Activated effector memory CD4-positive, alpha-beta T cell treated with Interleukin-2 at 50 U/mL for 16 hours (primary cell): ENCODE results near the gene MAPKAP1.

Experiments used
- DNase-seq: peaks from one replicate; pipeline ENCODE4 v3.0.0-alpha.2; 2020

Gene MAPKAP1

DNA sequence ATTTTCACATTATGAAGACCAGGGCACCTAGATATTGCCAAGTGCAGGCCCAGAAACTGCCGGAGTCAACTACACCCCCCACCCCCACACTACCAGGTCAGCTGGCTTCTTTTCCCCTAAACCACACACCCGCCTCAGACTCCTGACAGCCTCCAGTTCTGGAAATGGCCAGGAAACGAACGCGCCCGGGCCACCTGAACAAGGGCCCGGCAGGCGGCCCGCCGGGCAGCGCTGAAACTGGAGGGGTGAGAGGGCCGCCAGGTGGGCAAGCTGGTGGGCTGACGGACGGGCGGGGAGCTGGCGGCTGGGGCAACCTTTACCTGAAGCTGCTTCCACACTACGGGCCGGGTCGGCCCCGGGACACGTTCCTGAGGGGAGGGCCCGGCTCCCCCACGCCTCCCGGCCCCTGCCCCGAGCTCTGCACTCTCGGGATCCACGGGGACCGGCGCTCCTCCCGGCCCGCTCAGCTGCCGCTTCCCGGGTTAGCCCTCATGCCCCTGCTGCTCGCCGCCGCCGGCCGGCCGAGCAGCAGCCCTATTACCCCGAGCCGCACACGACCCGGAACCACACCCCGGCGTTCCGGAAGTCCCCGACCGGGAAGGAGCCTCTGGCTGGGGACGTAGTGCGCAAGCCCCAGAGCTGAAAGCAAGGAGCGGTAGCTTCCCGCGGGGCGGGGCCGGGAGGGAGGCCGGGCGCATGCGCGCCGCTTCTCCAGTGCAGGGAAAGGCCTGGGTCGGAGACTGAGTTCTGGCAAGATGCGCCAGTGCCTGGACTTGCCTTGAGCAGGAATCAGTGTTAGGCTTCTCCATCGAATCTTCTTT, at the start of gene MAPKAP1:
Gene MAPKAP1 (minus strand): TSS at position 558 of the 821 bp plus-strand sequence. CDS start 34,634 bp downstream, outside the sequence.
- peak; percentile 90 for DNase-seq

DNA sequence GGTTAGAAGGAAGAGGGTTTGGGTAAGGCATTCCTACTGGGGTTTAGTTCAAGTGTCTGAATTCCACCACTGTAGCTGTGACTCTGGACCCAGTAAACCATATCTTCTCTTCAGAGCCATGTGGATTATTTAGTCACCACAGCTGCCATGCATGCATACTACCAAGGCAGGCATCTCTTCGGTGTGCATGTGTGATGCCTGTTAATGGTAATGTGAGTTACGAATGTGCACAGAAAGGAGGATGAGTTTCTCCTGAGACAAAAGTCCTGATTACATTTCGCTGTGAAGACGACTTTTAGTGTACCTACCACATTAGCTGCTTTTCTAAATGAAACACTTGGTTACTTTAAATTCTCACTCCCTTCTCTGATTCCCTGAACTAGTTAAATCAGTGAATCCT, 49.5 kb upstream of the MAPKAP1 start:
- no peak for DNase-seq

DNA sequence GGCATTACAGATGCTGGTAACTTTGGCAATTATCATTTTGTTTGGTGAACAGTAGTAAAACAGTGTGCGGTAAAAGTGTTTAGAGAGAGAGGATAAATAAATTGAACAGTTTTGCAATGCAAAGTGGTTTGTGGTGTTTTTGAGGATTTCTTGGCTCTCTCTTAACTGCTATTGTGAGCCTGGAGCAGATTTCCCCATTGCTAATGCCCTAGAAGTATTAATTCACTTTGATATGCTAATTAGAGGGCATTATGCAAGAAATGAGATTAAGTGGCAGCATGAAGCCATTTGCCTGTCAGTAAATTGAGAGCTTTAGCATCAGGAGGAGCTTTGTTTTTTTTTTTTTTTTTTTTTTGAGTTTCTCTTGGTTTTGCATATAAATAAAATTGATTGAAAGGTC, 48.3 kb upstream of the MAPKAP1 start:
- no peak for DNase-seq

DNA sequence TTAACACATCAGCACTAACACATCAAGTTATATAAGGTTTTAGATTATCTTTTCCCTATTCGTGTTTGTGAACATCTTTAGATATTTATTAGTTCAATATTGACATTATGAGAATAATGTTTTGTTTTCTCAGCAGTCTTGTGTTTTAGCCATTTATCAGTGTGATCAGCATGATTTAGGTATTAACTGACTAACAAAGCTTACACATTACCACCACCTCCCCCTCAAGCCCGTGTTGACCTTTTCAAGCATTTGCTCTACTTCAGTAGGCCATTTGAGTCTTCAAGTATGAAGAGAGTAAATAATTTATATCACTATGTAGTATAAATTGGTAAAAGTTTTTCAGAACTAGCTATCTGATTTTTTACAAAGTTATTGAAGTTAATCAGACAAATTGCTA, 47.1 kb upstream of the MAPKAP1 start:
- no peak for DNase-seq

DNA sequence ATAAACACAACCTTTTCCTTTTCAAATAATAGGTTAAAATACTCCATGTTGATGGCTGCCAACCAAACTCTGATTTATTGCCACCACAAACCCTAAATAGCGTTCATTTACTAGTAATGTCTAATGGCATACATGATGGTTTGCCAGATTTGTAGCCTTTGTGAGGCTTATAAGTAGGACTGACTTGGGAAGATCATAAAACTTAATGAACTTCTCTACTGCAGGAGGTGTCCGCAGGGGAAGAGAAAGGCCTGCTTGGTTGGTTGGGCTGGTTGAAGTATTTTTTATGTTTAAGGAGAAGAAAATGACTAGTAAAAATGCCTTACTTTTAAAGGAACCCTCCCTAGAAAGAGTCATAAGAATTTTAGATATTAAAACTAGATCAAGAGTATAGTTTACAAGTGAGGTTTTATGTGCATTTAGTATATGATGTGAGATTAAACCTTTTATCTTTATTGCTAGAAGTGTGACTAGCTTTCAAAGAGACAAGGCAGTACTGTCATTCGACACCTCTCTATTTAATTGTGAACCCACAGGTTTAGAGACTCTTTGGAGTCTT, 45.1 kb upstream of the MAPKAP1 start:
- no peak for DNase-seq

DNA sequence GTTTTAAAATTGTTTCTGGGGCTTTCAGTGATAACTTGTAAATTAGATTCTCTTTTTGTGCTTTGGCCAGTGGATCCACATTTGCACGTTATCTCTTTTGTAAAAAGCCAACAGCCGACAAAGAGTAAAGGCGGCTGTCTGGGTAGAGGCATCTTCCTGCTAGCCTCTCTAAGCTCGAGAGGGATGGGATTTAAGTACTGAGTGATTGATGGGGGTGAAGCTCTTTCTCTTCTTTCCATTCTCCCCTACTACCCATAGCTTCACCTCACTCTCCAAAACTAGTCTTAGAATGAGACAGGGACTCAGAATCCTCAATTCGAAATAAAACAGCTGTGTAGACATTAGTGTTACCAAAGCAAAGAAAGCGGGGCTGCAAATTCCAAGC, 43.6 kb upstream of the MAPKAP1 start:
- DNase-seq, result no peak

DNA sequence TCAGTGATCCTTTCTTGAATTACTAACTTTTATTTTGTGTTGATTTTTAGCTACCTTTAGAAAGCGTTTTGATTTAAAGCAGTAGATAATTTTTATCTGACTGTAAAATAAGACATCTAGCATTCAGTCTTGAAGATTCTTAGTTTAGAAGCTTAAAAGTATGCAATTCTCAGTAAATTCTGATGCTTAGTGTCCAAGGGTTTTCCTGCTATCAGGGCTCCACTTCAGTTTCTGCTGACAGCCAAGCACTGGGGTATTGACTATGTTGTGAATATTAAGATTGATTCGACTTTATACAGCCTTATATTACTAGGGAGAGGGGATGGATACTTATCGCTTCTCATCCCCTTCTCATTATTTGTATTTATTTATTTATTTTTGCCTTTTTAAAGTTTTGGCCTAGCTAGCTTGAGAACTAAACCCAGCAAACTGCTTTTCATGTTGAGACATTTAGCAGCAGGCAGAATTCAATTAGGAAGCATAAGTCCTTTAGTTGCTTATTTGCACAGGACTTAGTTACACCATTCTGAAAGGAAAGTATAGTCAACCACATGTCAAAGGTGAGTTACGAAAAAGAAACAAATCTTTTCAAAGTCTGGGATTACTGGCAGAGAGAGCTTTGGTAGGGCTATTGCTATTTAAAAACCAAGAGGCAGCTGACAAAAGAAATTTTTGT, 43.1 kb upstream of the MAPKAP1 start:
- no peak for DNase-seq

DNA sequence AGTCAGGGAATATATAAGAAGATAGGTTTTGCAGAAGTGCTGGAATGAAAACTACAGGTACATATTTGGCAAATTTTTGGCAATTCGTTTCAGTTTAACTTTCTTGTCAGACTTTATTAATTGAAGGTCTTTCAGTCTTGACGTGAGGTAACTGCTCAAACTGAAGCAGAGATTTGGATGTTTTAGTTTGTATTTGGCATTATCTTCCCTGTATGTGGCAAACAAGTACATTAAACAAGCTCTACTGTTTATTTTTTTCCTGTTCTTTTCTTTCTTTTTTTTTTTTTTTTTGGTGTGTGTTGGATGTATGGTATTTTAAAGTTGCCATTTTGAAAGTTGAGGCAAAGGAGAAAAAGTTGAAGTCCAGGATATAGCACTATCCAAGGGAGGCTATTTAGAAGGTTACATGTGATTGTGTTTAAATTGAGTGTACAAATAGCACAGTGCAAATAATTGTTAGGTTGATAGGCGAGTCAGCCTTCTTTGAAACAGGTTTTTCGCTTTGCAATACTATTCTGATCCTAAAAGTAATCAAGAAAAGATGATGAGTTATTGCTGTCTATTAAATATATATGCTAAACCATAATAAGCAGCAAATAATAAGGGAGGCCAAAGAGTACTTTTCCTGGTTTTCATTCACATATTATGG, 42.4 kb upstream of the MAPKAP1 start:
- no peak for DNase-seq

DNA sequence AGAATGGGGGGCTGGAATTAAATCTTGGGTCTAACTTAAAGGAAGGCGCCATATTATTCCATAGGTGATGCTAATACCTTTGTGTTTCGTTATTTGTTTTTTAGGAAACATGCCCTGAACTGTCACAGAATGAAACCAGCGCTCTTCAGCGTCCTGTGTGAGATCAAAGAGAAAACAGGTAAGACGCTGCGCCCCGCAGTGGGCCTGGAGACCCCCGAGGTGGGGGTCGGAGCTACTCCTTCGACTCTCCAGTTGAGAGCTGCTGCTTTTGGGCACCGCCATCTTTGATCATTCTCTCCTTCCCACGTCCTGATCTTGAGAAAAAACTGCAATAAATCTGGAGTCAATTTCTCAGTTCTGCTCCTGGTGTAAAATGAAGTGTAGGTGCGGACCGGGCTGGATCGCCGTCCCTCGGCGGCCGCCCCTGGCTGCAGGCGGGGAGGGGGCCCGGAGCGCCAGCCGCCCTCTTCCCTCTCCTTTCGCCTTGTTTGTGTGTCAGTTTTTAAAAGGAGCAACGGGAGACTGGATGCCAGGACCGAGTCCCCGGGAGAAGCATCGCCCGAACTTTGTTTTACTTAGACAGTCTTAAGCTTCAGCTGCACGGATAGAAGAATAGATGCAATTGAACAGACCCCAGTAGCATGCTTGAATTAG, 41.6 kb upstream of the MAPKAP1 start:
- DNase-seq, result no peak

DNA sequence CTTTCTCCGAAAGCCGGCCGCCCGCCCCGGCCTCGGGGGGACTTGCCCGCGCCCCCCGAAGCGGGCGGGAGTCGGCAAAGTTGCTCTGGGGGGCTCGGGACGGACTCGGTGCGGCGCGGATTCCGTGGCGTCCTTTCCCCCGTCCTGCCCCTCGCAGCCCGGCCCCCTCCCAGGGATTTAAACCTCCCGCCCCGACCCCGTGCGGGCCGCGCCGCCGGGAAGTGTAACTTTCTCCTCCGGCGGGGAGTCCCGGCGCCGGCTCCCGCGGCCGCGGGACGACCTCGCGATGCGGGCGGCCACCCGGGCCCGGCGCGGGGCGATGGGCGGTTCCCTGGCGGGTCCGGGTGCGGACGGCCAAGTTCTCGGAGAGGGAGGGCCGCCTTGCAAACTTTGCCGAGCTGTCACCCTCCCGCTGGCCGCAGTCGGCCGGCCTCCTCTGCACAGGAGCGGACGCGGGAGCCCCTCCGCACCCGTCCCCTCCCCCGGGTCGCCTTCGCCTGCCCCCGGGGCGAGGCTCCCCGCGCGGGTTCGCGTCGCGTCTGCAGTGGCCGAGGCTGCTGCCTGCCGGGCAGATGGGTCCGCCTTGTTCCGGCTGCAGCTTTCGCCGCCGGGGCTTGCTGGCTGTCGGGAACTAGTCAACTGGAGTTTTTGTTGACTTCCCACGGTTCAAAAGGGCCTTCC, 40.9 kb upstream of the MAPKAP1 start:
- peak; percentile 13 for DNase-seq

DNA sequence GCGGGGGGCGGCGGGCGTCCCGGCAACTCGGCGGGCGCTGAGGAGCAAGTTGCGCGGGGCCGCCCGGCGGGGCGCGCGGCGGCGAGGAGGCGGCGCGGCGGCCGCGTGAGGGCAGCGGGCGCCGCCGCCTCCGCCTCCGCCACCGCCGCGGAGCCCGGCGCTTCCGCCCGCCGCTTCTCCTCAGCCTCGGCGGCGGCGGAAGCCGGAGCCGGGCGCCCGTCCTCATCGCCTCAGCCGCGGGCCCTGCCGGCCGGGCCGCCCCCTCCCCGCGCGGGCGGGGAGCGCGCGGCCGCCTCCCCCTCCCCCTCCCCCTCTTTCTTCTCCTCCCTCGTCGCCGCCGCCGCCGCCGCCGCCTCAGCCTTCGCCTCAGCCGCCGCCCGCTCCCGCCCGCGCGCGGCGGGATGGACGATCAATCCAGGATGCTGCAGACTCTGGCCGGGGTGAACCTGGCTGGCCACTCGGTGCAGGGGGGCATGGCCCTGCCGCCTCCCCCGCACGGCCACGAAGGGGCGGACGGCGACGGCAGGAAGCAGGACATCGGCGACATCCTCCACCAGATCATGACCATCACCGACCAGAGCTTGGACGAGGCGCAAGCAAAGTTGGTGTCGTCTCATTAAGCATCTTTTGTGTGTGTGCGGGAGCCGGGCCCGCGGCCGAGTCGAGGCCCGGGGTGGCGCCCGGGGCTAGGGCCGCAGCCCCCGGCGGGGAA, 40.2 kb upstream of the MAPKAP1 start, which contains the start of gene PBX3:
Gene PBX3 (plus strand): TSS at position 321 of the 712 bp plus-strand sequence.
- peak; percentile 36 for DNase-seq

DNA sequence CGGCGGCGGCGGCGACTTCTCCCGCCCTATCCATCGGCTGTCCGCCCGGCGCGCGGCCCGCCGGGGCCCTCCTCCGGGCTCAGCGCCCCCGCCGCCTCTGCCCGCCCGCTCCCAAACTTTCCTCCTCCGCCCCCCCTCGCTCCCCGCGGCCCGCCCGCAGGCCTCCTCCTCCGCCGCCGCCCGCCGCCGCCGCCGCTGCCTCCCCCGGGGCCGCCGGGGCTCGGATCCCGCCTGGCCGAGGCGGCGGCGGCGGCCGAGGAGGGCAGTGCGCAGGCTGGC, 39.7 kb upstream of the MAPKAP1 start:
- no peak for DNase-seq

DNA sequence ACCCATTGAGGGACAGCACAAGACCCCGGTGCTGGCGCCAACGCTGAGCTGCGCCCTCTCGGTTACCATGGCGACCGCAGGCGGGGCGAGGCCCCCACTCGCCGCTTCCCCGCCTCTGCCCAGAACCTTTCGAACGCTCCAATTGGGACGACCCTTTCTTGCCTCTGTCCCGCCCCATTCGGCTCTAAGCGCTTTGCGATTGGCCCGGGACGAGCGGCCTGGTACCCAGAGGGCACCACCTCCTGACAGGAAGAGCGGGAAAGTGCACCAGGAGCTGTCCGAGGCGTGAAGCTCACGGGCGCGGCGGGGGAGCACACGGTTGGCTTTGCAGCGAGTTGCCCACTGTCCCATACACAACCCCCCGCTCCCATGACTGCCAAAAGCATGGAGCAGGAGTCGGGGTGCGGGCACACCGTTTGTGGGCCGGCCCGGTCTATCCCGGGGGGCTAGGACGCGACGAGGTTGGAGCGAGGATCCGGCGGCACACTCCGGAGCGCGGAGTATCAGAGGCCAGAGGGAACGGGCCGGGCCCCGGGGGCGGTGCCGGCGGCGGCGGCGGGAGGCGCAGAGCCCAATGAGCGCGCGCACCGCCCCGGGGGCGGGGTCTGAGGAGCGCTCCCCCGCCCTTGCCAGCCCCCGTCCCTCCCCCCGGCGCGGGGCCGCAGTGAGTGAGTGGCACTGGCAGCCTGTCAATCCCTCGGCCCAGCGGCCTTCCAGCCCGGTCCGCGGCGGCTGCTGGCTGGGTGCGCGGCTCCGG, 39.2 kb upstream of the MAPKAP1 start:
- DNase-seq, result peak; percentile 89

DNA sequence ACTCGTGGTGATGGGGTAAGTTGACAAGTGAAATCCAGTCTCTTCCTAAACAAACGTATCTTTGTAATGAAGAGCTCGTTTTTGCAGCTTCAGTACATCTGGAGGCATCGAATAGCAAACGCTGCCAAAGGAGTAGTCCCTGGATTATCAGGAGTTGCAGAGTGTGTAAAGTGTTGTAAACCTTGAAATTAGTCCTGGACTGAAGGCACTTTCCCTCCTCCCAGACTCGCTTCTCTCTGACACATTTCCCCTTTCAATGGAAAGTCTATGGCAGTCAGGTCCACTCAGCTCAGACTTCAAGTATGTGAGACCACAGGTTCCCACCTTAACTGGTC, 38.6 kb upstream of the MAPKAP1 start:
- no peak for DNase-seq

DNA sequence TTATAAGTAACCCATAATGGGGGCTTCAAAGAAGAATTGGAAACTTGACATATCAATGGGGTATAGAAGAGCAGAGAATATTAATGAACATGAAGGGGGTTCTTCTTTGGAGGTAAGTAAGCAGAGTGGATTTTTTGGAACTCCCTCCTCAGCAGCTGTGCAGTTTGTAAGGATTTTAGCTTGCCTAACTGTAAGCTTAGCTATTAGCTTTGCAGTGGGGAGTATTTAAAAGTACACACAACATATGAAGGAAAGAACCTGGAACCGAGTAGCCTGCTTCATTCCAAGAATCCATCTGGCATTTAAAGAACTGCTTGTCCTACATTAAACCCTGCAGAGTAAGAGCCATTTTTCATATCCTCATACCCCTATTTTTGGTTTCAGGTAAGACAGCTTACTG, 38.0 kb upstream of the MAPKAP1 start:
- no peak for DNase-seq

DNA sequence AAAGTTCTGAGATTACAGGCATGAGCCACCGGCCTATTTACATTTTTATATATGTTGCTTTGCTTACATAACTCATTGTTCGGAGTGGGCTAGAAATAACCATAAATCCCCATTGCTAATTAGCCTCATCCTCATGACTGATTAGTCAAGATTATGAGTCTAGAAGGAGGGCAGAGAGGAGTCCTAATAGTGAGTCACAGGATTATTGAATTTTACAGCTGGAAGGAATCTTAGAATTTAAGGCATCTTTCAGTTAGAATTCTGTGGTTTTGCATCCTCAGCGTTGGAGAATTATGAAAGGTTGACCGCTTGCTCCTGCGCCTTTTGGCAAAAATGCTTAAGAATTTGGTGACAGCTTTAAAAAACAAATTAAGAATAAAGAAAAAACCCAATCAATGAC, 37.6 kb upstream of the MAPKAP1 start:
- DNase-seq, result no peak

DNA sequence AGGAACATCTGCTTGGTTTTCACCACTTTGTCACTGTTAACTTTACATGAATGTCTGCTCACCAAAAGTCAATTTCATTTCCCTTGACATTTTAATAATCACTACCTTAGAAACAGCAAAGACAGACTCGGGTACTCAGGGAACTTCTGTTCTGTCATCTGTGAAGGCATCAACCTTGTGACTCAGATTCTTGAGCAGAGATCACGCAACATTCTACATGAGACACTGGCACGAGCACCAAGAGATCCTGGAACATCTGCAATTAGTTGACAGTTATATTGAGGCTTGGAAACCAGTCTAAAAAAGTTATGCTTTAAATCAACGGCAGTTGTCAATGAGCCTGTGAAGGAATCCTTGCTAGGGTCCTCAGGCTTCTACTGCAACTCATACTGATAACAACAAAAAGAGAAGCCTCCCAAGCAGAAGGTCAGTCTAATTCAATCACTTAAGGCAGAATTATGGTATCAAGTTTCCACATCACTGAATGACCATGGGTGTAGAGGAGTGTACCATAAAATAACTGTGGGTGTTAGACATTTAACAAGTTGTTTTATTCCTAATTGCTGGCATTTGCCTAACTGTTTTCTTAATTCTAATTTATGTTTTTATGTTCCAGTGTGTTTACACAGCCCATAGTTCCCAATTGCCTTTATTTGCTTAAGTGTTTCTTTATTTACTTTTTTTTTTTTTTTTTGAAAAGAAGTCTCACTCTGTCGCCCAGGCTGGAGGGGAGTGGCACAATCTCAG, 36.8 kb upstream of the MAPKAP1 start:
- DNase-seq, result no peak

DNA sequence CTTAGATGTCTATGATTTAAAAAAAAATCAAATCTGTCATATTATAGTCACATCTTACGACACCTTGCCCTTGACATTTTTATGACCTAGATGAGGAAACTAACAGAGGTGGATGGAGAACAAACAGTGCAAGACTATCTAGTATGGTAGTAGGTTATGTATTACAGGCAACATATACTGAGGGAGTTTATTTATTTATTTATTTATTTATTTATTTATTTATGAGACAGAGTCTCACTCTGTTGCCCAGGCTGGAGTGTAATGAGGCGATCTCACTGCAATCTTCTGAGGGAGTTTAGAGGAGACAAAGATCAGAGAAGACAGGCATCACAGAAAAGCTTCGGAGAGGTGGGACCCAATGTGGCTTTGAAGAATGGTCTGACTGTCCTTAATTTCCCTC, 35.6 kb upstream of the MAPKAP1 start:
- DNase-seq, result no peak

DNA sequence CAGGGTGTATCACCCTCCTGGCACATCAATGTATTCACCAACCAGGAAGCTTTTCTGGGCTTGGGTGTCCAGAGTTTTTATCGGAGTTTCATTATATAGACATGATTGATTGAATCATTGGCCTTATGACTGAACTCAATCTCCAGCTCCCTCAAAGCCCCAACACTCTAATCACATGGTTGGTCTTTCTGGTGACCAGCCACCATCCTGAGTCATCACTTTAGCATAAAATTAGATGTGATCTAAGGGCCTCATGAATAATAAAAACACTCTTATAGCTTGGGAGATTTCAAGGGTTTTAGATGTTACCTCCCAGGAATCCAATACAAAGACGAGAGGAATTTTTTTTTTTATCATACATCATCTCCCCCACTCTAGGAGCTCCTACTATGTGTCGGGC, 32.4 kb upstream of the MAPKAP1 start:
- no peak for DNase-seq

DNA sequence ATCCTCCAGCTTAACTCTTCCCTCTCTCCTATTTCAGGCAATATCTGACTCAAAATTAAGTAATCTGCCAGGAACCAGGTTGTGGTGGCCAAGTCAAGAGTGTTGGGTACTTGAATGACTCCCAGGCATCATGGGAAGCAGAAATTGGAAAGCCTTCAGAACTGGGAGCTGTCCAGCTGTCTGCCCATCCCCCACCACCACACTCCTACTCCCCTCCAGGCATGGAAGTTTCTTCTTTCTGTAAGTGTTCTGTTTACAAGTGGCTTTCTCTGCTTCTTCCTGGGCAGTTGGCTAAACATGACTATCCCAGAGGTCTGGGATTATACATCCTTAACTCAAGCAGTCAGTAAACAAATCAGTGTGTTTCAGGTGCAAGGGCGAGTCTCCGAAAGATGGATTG, 25.6 kb upstream of the MAPKAP1 start:
- DNase-seq, result no peak

DNA sequence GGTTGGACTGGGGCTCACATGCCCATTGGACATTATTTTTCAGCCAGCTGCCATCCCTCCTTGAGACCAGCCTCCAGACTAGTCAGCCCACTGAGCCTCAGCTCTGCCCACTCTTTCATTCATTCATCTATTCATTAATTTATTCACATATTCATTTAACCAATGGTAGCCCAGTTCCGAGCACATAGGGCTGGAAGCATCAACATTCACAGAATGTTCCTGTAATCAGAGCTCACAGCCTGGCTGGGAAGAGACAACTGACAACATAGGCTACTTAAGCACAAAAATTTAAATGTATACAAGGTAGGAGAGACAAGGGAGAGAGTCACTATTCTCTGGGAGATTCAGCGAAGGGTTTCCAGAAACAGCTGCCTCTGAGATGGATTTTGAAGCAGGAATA, 23.2 kb upstream of the MAPKAP1 start:
- no peak for DNase-seq
